ENCODE results near the gene KCNJ6. TPM values are rescaled to one million over a fixed set of nuclear protein-coding genes. Genes with fewer than 3 reads are reported as not detected.

KCNJ6 gene
- total and polyA plus RNA-seq, 10 of the 15 experiments (the other 5 are each of a cell fraction or from before 2014, with no cell fraction given) = 0.03 to 0.07 (median 0.04) TPM; not detected in 7

- SMC1A ChIA-PET (ENCODE audit: uncharacterized antibody, unreplicated experiment) = no interaction called here
- CTCF ChIA-PET = no interaction called here
- FAIRE-seq (no peak), ATAC-seq (no peak), DNase-seq (ENCODE audit: low read depth, low spot score) (no peak)
- Histone ChIP-seq H3K27ac (ENCODE audit: control insufficient read depth, insufficient read depth) (no peak overlapping the region), H3K4me3 (no peak overlapping the region), H3K27me3 (replicated peaks in 1 of 2; ENCODE audit: control insufficient read depth in 2 of 2, insufficient read depth in 2 of 2, low read length in 1 of 2) (no peaks in the 10 kb centered on the region), H3K79me2 (ENCODE audit: control insufficient read depth, insufficient read depth, low read length) (no peaks in the 10 kb centered on the region), H4K20me1 (ENCODE audit: control insufficient read depth, insufficient read depth) (no peaks in the 10 kb centered on the region), H2AFZ (ENCODE audit: control insufficient read depth, low read depth, low read length) (no peak overlapping the region), H3K4me2 (ENCODE audit: control insufficient read depth, insufficient read depth) (no peak overlapping the region), H3K36me3 (ENCODE audit: control insufficient read depth in 2 of 2, insufficient read depth in 2 of 2, low read length in 1 of 2) (no peaks in the 10 kb centered on the region), H3K4me1 (ENCODE audit: control insufficient read depth, insufficient read depth, low read length) (no peaks in the 10 kb centered on the region), H3K9ac (ENCODE audit: control insufficient read depth, insufficient read depth, low read length) (no peak overlapping the region), H3K9me3 (replicated peaks; ENCODE audit: control insufficient read depth, insufficient read depth, low read length) (no peaks in the 10 kb centered on the region)
- BruUV-seq (replicated peaks) = no TSS peak
- POLR2A ChIA-PET = no interaction called here
- in situ Hi-C loops (cut with MboI) (no loop called here), intact Hi-C loops (cut with micrococcal nuclease; ENCODE audit: unreplicated experiment) (no loop called here)
- 72% methylated on average over 3 of the region's 3 CpGs for WGBS (ENCODE audit: insufficient coverage, insufficient replicate concordance, low lambda C conversion rate, missing lambda C conversion rate)
- RAD21 ChIA-PET (ENCODE audit: unreplicated experiment) = no interaction called here
- TF ChIP-seq, protein P1, sequence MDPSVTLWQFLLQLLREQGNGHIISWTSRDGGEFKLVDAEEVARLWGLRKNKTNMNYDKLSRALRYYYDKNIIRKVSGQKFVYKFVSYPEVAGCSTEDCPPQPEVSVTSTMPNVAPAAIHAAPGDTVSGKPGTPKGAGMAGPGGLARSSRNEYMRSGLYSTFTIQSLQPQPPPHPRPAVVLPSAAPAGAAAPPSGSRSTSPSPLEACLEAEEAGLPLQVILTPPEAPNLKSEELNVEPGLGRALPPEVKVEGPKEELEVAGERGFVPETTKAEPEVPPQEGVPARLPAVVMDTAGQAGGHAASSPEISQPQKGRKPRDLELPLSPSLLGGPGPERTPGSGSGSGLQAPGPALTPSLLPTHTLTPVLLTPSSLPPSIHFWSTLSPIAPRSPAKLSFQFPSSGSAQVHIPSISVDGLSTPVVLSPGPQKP (IDR thresholded peaks at IDR 0.05; ENCODE audit: low read depth, low read length) = no peak
- TF ChIP-seq ZNF687 (IDR thresholded peaks at IDR 0.05) (no peak), SUZ12 (IDR thresholded peaks at IDR 0.05; ENCODE audit: unreplicated experiment) (no peak), RBBP5 (conservative IDR thresholded peaks at IDR 0.05) (no peak), CREB1 (IDR thresholded peaks at IDR 0.05; ENCODE audit: low read depth) (no peak), NKRF (conservative IDR thresholded peaks at IDR 0.05) (no peak), RCOR1 (conservative IDR thresholded peaks at IDR 0.05; ENCODE audit: low read depth, low read length) (no peak), HDGF (IDR thresholded peaks at IDR 0.05) (no peak), ZNF384 (IDR thresholded peaks at IDR 0.05; ENCODE audit: borderline replicate concordance, low read depth, low read length) (no peak), ZNF207 (IDR thresholded peaks at IDR 0.05; ENCODE audit: borderline replicate concordance) (no peak), SREBF2 (IDR thresholded peaks at IDR 0.05; ENCODE audit: low read length) (no peak), NR2C2 (IDR thresholded peaks at IDR 0.05; ENCODE audit: borderline replicate concordance, control insufficient read depth, insufficient read length, low read depth) (no peak), PAX8 (IDR thresholded peaks at IDR 0.05) (no peak), SRF (IDR thresholded peaks at IDR 0.05; ENCODE audit: low read depth in 2 of 2, low read length in 2 of 2) (no peak), IRF4 (IDR thresholded peaks at IDR 0.05; ENCODE audit: low read depth, low read length) (no peak), RFX5 (IDR thresholded peaks at IDR 0.05; ENCODE audit: low read depth, low read length) (no peak), GATAD2B (conservative IDR thresholded peaks at IDR 0.05; ENCODE audit: low read depth) (no peak), PKNOX1 (IDR thresholded peaks at IDR 0.05) (no peak)
Measured at GRCh38 chr21:37837381-37837780, 78.9 kb downstream of the KCNJ6 start.

Measured in GM12878 (cell line).